ENCODE results near the gene PRSS53.

Gene PRSS53

DNA sequence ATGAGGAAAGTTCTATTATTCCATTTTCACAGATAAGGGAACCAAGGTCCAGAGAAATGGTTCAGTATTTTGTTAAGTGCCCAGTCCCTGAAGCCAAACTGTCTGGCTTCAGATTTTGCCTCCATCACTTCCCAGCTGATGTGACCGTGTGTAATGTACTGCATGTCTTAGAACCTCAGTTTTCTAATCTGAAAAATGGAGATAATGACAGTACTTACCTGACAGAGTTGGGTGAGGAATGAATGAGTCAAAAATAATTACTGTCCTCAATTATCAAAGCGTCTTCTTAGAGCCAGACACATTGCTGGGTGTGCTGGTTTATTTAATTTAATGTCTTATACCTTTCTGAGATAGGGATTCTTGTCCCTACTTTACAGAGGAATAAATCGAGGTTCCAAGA, 21.4 kb downstream of the PRSS53 start:
- TF ChIP-seq, protein P1, sequence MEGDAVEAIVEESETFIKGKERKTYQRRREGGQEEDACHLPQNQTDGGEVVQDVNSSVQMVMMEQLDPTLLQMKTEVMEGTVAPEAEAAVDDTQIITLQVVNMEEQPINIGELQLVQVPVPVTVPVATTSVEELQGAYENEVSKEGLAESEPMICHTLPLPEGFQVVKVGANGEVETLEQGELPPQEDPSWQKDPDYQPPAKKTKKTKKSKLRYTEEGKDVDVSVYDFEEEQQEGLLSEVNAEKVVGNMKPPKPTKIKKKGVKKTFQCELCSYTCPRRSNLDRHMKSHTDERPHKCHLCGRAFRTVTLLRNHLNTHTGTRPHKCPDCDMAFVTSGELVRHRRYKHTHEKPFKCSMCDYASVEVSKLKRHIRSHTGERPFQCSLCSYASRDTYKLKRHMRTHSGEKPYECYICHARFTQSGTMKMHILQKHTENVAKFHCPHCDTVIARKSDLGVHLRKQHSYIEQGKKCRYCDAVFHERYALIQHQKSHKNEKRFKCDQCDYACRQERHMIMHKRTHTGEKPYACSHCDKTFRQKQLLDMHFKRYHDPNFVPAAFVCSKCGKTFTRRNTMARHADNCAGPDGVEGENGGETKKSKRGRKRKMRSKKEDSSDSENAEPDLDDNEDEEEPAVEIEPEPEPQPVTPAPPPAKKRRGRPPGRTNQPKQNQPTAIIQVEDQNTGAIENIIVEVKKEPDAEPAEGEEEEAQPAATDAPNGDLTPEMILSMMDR (IDR thresholded peaks at IDR 0.05; ENCODE audit: insufficient read depth, low read depth, low read length, missing control alignments): no peak
- H3K4me3 ChIP-seq (ENCODE audit: low read length): no peak overlapping the region
- DNase-seq (ENCODE audit: low read depth): no peak

DNA sequence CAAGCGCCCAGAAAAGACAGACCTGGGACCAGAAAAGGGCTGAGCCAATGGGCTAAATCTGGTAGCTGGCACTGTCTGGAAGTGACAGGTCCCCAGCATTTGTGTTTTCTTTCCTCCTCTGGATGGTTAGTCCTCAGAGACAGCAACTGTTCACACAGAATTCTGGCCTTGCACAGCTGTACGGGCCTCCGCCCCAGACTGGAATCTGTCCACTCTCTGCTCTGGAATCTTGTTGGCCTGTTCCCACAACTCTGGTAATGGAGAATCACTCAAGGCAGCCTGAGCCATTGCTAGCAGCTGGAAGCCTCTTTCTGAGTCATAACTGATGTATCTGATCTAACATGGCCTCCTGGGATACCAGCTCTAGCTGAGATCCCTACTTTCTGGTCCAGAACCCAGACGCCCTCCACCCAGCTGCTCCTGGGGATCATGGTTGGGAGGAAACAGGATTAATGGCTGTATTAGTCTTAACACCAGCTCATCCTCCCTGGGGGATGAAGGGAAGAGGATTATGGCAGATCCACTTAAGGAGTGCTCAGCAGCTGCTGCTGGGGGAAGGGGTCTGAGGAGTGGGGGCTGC, 23.8 kb downstream of the PRSS53 start:
- TF ChIP-seq, protein P1 (IDR thresholded peaks at IDR 0.05; ENCODE audit: insufficient read depth, low read depth, low read length, missing control alignments): no peak
- peak; percentile 92 for DNase-seq (ENCODE audit: low read depth)
- H3K4me3 ChIP-seq (ENCODE audit: low read length): no peak overlapping the region

DNA sequence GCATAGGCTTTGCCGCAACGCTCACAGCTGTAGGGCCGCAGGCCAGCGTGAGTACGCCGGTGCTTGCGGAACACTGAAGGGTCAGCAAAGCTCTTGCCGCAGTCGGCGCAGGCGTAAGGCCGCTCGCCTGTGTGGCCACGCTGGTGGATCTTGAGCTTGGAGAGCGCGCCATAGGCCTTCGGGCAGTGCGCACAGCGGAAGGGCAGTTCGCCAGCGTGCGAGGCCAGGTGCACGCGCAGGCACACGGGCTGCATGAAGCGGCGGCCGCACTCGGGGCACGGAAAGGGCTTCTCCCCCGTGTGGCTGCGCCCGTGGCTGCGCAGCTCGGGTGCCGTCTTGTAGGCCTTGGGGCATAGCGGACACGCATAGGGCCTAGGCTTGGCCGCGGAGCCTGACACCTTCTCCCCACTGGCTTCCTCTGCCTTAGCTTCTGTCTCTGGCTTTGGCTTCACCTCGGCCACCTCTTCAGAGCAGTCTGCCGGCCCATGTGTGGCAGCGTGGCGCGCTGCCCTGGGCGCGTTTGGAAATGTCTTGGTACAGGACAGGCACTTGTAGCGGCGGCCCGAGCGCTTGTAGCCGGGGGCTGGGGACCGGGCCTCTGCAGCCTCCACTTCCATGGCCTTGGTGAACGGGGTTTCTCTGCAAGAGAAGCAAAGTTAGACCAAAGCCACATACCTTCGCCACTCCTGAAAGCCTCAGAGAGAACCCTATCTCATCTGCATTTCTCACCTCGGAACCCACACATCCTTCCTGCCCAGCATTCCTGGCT, 24.7 kb downstream of the PRSS53 start:
- TF ChIP-seq, protein P1 (IDR thresholded peaks at IDR 0.05; ENCODE audit: insufficient read depth, low read depth, low read length, missing control alignments): no peak
- no peak for DNase-seq (ENCODE audit: low read depth)
- H3K4me3 ChIP-seq (ENCODE audit: low read length): no peak overlapping the region

DNA sequence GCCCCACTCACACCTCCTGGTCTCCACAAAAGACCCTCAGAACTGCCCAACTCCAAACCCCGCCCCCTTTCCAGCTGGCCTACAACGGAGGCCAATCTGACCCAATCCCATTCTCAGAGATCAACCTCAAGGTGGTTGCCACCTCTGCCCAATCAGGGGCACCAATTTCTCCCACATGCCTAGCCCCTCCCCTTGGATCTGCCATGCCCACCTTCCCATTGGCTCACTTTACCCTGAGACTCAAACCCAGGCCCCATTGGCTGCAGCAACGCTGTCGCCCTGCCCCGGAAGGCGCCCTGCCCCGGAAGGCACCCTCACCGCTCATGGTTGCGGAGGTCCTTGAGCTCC, 25.3 kb downstream of the PRSS53 start:
- no peak overlapping the region for H3K4me3 ChIP-seq (ENCODE audit: low read length)
- DNase-seq (ENCODE audit: low read depth): no peak
- TF ChIP-seq, protein P1 (IDR thresholded peaks at IDR 0.05; ENCODE audit: insufficient read depth, low read depth, low read length, missing control alignments): no peak

DNA sequence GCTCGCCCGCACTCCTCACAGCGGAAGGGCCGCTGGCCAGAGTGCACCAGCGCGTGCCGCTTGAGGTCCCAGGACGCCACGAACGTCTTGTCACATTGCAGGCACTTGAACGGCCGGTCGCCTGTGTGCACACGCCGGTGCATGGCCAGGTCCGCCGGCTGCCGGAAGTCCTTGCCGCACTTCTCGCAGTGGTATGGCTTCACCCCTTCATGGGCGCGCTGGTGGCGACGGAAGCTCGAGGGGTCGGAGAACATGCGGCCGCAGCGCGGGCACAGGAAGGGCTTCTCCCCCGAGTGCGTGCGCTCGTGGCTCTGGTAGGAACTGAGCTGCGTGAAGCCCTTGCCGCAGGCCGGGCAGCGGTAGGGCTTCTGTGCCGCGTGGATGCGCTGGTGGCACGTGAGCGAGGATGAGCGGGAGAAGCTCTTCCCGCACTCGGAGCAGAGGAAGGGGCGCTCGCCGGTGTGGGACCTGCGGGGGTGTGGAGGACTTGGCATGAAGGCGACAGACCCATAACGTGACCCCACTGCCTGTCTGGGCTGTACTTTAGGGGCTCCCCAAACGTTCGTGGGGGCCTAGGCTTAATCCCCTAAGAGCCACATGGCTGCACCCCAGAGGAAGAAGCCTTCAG, 26.8 kb downstream of the PRSS53 start:
- no peak overlapping the region for H3K4me3 ChIP-seq (ENCODE audit: low read length)
- DNase-seq (ENCODE audit: low read depth): no peak
- TF ChIP-seq, protein P1 (IDR thresholded peaks at IDR 0.05; ENCODE audit: insufficient read depth, low read depth, low read length, missing control alignments): no peak

DNA sequence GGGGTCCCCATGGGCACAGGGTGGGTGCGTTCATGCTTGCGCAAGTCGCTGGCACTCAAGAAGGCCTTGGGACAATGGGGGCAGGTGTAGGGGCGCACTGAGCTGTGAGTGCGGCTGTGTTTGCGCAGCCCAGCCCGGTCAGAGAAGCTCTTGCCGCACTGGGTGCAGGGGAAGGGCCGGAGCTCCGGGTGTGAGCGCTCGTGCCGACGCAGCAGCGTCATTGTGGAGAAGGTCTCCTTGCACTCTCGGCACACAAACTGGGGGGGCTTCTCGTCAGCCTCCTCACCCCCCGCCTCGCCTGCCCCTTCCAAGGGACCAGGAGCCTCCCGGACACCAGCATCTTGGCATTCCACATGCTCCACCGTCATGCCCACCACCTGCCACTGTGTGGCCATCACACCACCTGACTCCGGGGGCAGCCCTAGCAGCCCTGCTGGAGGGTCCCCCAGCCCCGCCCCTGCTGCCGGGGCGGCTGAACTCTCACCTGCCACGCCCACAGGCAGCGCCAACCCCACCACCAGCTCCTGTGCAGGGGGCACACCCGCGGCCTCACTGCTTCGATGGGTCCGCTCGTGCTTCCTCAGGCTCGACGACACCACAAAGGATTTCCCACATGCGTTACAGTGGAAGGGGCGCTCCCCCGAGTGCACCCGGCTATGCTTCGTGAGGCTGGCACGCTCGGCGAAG, 27.5 kb downstream of the PRSS53 start:
- DNase-seq (ENCODE audit: low read depth): no peak
- H3K4me3 ChIP-seq (ENCODE audit: low read length): no peak overlapping the region
- TF ChIP-seq, protein P1 (IDR thresholded peaks at IDR 0.05; ENCODE audit: insufficient read depth, low read depth, low read length, missing control alignments): no peak

Measured in epithelial cell of esophagus (primary cell).